SK-N-SH (cell line): ENCODE results near the gene LFNG. TPM values are rescaled to one million over a fixed set of nuclear protein-coding genes. Genes with fewer than 3 reads are reported as not detected.

ENCODE experiments used
- CTCF ChIA-PET: fragments of 300-600, 350-600 bp; formaldehyde crosslinking; extraction: SDS; loops from one replicate; lab custom pipeline; 2021; lab: Yijun Ruan, JAX
- POLR2A ChIA-PET: fragments of 350-600 bp; sonication (Branson Sonifier 250); formaldehyde crosslinking; extraction: SDS; loops from one replicate; lab custom pipeline; 2020; ENCODE audit warnings: antibody characterized with exemption, inconsistent platforms; lab: Yijun Ruan, JAX
- DNase-seq: peaks from one replicate; pipeline ENCODE4 v3.0.0; 2012
- H2AFZ ChIP-seq: fragments of 200-600 bp; sonication (generic); 2 replicates; pipeline ENCODE4 v1.8.1; 2016; ENCODE audit warnings: antibody characterized with exemption, mild to moderate bottlenecking, low read depth
- H3F3A ChIP-seq: fragments of 200-600 bp; sonication (generic); replicated peaks from 2 replicates; pipeline ENCODE3; 2016; ENCODE audit warnings: antibody characterized with exemption, mild to moderate bottlenecking; ENCODE audit not compliant: insufficient read depth
- H3K27ac ChIP-seq, 2 experiments: fragments of 200-500 bp in 1 of 2; fragments of 200-600 bp in 1 of 2; sonication (Bioruptor generic) in 1 of 2; sonication (generic), shearing (Covaris generic) in 1 of 2; 2 replicates each; pipeline versions ENCODE4 v1.5.1 to v1.6.1; 2014 to 2016; ENCODE audit warnings: low read depth in 2 of 2, inconsistent platforms in 1 of 2, low read length in 1 of 2, mild to moderate bottlenecking in 1 of 2, mixed read lengths in 1 of 2
- H3K27me3 ChIP-seq: fragments of 200-600 bp; sonication (generic), shearing (Covaris generic); 2 replicates; pipeline ENCODE4 v1.6.1; 2016; ENCODE audit warnings: mixed run types; ENCODE audit not compliant: insufficient read depth
- H3K36me3 ChIP-seq, 2 experiments: fragments of 200-500 bp in 1 of 2; fragments of 200-600 bp in 1 of 2; sonication (Bioruptor generic) in 1 of 2; sonication (generic) in 1 of 2; replicated peaks in 1 of 2; 2 replicates each; pipeline versions ENCODE3 to v1.5.1; 2014 to 2016; ENCODE audit warnings: low read length in 1 of 2, mild to moderate bottlenecking in 1 of 2; ENCODE audit not compliant: insufficient read depth in 2 of 2, control insufficient read depth in 1 of 2
- H3K4me1 ChIP-seq, 2 experiments: fragments of 200-500 bp in 1 of 2; fragments of 200-600 bp in 1 of 2; sonication (Bioruptor generic) in 1 of 2; sonication (generic), shearing (Covaris generic) in 1 of 2; 2 replicates each; pipeline versions ENCODE4 v1.5.1 to v1.6.1; 2014 to 2016; ENCODE audit warnings: low read depth in 1 of 2, low read length in 1 of 2, mixed run types in 1 of 2; ENCODE audit not compliant: insufficient read depth in 2 of 2, control insufficient read depth in 1 of 2
- H3K4me2 ChIP-seq: fragments of 200-600 bp; sonication (generic), shearing (Covaris generic); 2 replicates; pipeline ENCODE4 v1.6.1; 2017; ENCODE audit warnings: mixed run types
- H3K4me3 ChIP-seq, 2 experiments: fragments of 200-500 bp in 1 of 2; fragments of 200-600 bp in 1 of 2; sonication (Bioruptor generic) in 1 of 2; sonication (generic), shearing (Covaris generic) in 1 of 2; 2 replicates each; pipeline versions ENCODE4 v1.5.1 to v1.8.1; 2014 to 2016; ENCODE audit warnings: low read depth in 2 of 2, inconsistent platforms in 1 of 2, low read length in 1 of 2, mild to moderate bottlenecking in 1 of 2, mixed read lengths in 1 of 2, moderate library complexity in 1 of 2
- H3K79me2 ChIP-seq: fragments of 200-600 bp; sonication (generic); 2 replicates; pipeline ENCODE4 v1.8.1; 2017; ENCODE audit warnings: mild to moderate bottlenecking; ENCODE audit not compliant: insufficient read depth
- H3K9ac ChIP-seq: fragments of 200-600 bp; sonication (generic); 2 replicates; pipeline ENCODE4 v1.6.1; 2017; ENCODE audit warnings: mixed run types
- H3K9me2 ChIP-seq: fragments of 200-600 bp; sonication (generic); 2 replicates; pipeline ENCODE4 v1.6.1; 2017; ENCODE audit warnings: mixed run types
- H3K9me3 ChIP-seq: fragments of 200-600 bp; sonication (generic); 2 replicates; pipeline ENCODE4 v1.6.1; 2017; ENCODE audit warnings: mixed run types, mild to moderate bottlenecking, moderate library complexity
- H4K20me1 ChIP-seq: fragments of 200-600 bp; sonication (generic); 2 replicates; pipeline ENCODE4 v1.6.1; 2017; ENCODE audit warnings: mild to moderate bottlenecking, mixed run types; ENCODE audit not compliant: insufficient read depth
- FOSL2 ChIP-seq: IDR thresholded peaks from 2 replicates; pipeline ENCODE4 v1.4.0; 2012; ENCODE audit warnings: low read depth, mild to moderate bottlenecking, moderate library complexity, borderline replicate concordance
- FOXJ3 ChIP-seq: sonication (generic); formaldehyde crosslinking; IDR thresholded peaks from 2 replicates; pipeline ENCODE4 v1.5.1; 2020; ENCODE audit warnings: mild to moderate bottlenecking, missing genetic modification reagents
- GABPA ChIP-seq: IDR thresholded peaks from 2 replicates; pipeline ENCODE4 v1.4.0; 2012; ENCODE audit warnings: low read depth, mild to moderate bottlenecking
- GATA2 ChIP-seq: sonication (generic); formaldehyde crosslinking; IDR thresholded peaks from 2 replicates; pipeline ENCODE4 v1.5.0; 2020; ENCODE audit warnings: mild to moderate bottlenecking, missing genetic modification reagents
- JUND ChIP-seq: IDR thresholded peaks from 2 replicates; pipeline ENCODE4 v1.4.0; 2012
- MEF2A ChIP-seq: IDR thresholded peaks from 2 replicates; pipeline ENCODE4 v1.4.0; 2012; ENCODE audit warnings: low read depth, borderline replicate concordance
- MXI1 ChIP-seq: IDR thresholded peaks from 2 replicates; pipeline ENCODE4 v1.6.1; 2012; ENCODE audit warnings: mild to moderate bottlenecking, low read depth, low read length, improper control_type of control experiment
- NRF1 ChIP-seq: IDR thresholded peaks from 2 replicates; pipeline ENCODE4 v1.6.1; 2012; ENCODE audit warnings: low read depth, mild to moderate bottlenecking, low read length
- RXRA ChIP-seq: IDR thresholded peaks from 2 replicates; pipeline ENCODE4 v1.4.0; 2012; ENCODE audit warnings: low read depth, mild to moderate bottlenecking, borderline replicate concordance
- SIN3A ChIP-seq: IDR thresholded peaks from 2 replicates; pipeline ENCODE4 v1.6.1; 2012; ENCODE audit warnings: low read depth, mild to moderate bottlenecking, low read length, moderate library complexity, borderline replicate concordance
- SMC3 ChIP-seq: IDR thresholded peaks from 2 replicates; pipeline ENCODE4 v1.6.1; 2012; ENCODE audit warnings: low read depth, low read length, improper control_type of control experiment
- TCF12 ChIP-seq: IDR thresholded peaks from 2 replicates; pipeline ENCODE4 v1.4.0; 2012
- YY1 ChIP-seq: IDR thresholded peaks from 2 replicates; pipeline ENCODE4 v1.4.0; 2012; ENCODE audit warnings: low read depth, mild to moderate bottlenecking
- WGBS: methylation state at CpG from one replicate; pipeline ENCODE4 v1.1.6; 2017; ENCODE audit warnings: low lambda C conversion rate; 5-methylcytosine and 5-hydroxymethylcytosine counted together
- polyA plus RNA-seq, 3 experiments: library from polyadenylated mRNA; depleted of rRNA; stranded (reverse); fragments of >200 nt; gene quantifications; 2 replicates each; pipeline ENCODE4 v1.2.3, GENCODE V29; 2012
- TF ChIP-seq, protein P1 (sequence below): IDR thresholded peaks from 2 replicates; pipeline ENCODE4 v1.4.0; 2012; ENCODE audit warnings: low read depth
- TF ChIP-seq, protein P2 (sequence below): fragments of 150-350 bp; IDR thresholded peaks from 2 replicates; pipeline ENCODE4 v1.6.1; 2017; ENCODE audit warnings: antibody characterized with exemption, low read length, low read depth, borderline replicate concordance

LFNG gene
- polyA plus RNA-seq, 1 of the 3 experiments (the other 2 are of a cell fraction): 9.4 TPM

DNA sequence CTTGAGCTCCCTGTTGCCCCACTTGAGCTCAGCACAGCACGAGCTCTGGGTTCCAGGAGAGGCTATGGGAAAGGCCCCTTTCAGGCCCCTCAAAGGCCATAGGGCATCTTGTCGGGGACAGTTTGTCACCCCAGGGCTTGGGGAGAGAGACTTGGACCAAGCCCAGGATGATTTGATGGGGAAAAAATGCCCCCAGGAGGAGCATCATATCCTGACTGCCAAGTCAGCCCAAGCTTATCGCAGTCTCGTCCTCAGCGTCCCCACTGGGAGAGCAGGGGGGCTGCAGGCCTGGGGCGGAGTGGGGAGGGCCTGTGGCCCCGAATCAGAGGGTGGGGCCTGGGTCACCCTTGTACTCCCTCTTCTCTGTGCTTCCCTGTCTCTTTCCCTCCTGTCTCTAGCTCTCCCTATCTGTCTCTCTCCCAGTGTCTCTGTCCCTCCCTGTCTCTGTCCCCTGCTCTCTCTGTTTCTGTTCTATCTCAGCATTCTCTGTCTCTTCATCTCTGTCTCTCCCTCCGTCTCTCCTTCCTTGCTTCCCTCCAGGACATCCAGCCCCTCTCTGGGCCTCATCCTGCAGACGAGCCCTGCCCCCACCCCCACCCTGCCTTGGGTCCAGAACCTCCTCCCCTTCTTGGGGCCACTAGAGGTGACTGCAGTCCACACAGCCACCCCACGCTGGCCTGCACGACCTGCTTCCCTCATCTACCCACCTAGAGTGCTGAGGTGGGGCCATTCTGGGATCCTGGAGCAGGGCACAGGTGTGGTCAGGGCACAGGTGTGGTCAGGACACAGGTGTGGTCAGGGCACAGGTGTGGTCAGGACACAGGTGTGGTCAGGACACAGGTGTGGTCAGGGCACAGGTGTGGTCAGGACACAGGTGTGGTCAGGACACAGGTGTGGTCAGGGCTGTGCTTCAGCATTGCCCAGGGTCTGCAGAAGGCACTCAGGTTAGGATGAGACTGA lies 26.1 kb upstream of the LFNG start (continued):
- TF ChIP-seq GATA2 (CRISPR knock-in tag): no peak
- TF ChIP-seq FOSL2: no peak
- no peak for TF ChIP-seq YY1
- TF ChIP-seq SIN3A: no peak
- TF ChIP-seq MEF2A: no peak
- TF ChIP-seq FOXJ3 (CRISPR knock-in tag): no peak
- TF ChIP-seq TCF12: no peak

DNA sequence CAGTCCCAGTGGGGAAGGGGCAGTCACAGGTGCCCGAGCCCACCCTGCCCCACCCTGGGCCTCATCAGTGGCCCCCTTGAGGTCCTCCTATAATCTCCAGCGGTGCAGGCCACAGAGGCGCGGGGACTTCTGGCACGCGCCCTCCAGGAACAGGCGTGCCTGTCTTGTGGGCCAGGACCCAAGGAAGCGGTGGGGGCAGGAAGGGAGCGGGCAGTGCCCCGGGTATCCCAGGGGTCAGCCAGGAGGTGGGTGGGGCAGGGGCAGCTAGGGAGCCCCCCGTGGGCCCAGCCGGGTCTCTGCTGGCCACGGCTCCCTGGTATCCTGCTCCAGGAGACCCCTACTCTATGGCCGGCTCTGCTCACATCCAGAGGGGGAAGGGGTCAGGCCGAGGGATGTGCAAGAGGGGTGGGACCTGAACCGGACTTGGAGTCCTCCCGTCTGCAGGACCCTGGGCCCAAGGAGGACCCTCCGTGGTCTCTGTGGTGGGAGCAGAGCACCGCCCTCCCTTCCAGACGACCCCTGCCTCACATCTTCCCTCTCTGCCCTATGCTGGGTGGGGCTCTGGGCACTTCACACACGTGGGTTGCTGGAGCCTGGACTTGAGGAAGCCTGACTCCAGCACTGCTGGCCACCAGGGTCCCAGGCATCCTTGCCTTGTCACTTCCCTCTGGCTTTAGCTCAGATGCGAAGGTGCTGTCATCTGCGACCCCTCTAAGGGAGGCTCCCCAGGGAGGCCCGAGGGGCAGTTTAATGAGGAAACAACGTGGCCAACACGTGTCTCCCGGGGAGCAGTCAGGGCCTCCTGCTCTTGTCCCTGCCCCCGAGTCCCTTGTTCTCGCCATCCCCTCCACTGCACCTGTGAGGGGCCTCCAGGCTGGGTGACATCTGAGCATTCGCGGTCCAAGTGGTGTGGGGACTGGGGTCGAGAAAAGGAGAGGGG lies 25.1 kb upstream of the LFNG start:
- Histone ChIP-seq H3K9me2 (no peaks in the 10 kb centered on the region), H3K27me3 (no peaks in the 10 kb centered on the region), H3F3A (no peaks in the 10 kb centered on the region), H3K4me3 (no peak overlapping the region), H3K9ac (no peak overlapping the region), H3K27ac (no peak overlapping the region), H4K20me1 (no peaks in the 10 kb centered on the region), H3K79me2 (no peaks in the 10 kb centered on the region), H3K9me3 (no peaks in the 10 kb centered on the region), H3K4me2 (no peak overlapping the region), H3K4me1 (peaks cover 10 to 27% of the 10 kb centered on the region in 2 experiments; a peak in 2 of 4 replicates), H2AFZ (no peak overlapping the region), H3K36me3 (no peaks in the 10 kb centered on the region)
- ChIA-PET CTCF (no interaction called here), POLR2A (no interaction called here)
- DNase-seq: no peak
- TF ChIP-seq MXI1 (no peak), GABPA (no peak), SMC3 (no peak), FOSL2 (no peak), MEF2A (no peak), NRF1 (no peak), GATA2 (CRISPR knock-in tag) (no peak), FOXJ3 (CRISPR knock-in tag) (no peak), RXRA (no peak), JUND (no peak)
- TF ChIP-seq, protein P1, sequence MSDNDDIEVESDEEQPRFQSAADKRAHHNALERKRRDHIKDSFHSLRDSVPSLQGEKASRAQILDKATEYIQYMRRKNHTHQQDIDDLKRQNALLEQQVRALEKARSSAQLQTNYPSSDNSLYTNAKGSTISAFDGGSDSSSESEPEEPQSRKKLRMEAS: no peak
- TF ChIP-seq, protein P2, sequence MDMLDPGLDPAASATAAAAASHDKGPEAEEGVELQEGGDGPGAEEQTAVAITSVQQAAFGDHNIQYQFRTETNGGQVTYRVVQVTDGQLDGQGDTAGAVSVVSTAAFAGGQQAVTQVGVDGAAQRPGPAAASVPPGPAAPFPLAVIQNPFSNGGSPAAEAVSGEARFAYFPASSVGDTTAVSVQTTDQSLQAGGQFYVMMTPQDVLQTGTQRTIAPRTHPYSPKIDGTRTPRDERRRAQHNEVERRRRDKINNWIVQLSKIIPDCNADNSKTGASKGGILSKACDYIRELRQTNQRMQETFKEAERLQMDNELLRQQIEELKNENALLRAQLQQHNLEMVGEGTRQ: no peak
- WGBS: 82% methylated on average over 30 of the region's 32 CpGs
